ENCODE measurements around the gene NINJ1.

NINJ1 gene

GRCh38 chr9:93134015-93134739 is at the start of gene NINJ1:
NINJ1 (minus strand) TSS chr9:93134251; CDS start chr9:93134217, 34 bp downstream.
- no peak for DNase-seq

GRCh38 chr9:93183131-93183662 is 49.1 kb upstream of the NINJ1 start:
- no peak for DNase-seq

- no peak for DNase-seq
Measured at GRCh38 chr9:93182572-93182971, 48.5 kb upstream of the NINJ1 start.

GRCh38 chr9:93181672-93182435 is 47.8 kb upstream of the NINJ1 start:
- no peak for DNase-seq

- DNase-seq: no peak
Measured at GRCh38 chr9:93180938-93181337, 46.9 kb upstream of the NINJ1 start.

DNA sequence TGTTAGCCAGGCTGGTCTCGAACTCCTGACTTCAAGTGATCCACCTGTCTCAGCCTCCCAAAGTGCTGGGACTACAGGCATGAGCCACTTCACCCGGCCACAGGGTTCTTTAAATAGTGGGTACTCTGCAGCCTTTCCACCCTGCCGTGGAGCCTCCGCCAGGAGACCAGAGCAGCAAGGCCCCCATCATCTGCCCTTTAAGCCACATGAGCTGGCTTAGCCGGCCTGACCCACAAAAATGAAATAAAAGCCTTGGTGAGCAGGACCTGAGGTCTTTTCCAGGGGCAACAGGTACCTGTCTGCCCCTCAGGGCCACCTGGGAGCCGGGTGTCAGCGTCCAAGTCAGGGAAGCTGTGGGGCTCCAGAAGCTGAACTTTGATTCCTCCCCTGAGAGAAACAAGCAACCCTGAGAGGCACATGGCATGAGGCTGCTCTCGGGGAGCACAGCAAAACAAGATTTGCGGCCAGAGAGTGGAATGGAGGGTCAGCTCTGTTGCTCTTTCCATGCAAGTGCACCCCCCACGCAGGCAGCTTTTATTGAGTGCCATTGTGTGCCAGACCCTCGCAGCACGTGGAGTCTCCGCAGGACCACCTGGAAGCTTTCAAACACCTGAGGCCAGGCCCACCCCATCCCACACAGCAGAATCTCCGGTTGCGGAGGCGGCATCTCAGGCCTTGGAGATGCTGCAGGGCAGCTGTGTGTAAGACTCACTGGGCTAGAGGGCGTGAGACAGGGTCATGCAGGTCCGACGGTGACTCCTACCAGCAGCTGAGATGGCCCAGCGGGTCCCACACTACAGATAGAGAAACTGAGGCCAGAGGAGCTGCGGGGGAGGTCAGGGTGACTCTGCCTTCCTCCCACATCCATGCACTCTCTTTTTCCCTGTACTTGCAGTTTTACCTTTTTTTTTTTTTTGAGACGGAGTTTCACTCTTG is 45.1 kb upstream of the NINJ1 start:
- no peak for DNase-seq

DNA sequence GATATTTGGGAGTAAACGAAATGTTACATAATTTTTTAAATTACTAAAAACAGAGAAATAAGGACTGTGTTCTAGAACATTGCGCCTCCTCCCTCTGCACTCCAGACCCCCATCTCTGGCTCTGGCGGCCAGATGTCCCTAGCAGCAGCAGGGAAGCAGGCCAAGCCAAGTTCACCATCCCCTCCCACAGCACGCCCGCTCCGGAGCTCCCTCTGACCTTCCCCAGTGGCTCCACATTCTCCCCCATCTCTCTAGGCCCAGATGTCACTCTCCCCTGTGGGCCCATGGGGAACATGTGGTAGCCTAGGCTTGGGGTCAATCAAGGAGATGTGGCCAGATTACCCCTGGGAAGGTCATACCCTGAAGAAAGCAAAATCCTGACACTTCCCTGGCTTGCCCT is 43.6 kb upstream of the NINJ1 start:
- no peak for DNase-seq

GRCh38 chr9:93174976-93175375 is 40.9 kb upstream of the NINJ1 start:
- no peak for DNase-seq

DNA sequence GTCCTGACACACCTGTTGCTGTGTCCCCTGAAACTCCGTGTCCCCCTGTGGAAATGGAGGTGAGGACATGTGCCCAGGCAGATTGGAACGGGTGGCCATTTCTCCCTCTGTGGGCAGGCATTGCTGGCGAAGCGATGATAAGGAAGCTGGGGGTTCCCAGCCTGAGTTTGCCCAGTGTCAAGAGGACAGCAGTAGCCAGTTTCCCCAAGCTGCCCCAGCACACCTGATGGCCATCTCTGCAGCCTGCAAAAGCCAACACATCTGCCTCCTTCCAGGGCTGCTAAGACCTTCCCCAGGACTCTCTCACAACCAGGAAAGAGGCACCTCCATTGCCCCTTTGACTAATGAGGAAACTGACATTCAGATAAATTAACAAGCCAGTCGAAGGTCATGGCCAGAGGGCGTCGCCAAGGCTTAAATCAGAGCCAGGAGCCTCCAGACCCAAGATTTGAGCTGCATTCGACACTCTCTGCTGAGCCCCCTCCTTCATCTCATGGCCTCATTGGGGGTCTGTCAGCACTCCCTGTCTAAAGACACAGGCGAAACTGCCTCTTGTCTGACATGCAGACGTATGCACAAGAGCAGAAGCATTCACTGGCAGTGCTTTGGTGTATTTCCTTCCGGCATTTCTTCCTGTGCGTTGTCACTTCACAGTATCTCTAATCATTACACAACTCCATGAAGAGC is 39.5 kb upstream of the NINJ1 start:
- no peak for DNase-seq

DNA sequence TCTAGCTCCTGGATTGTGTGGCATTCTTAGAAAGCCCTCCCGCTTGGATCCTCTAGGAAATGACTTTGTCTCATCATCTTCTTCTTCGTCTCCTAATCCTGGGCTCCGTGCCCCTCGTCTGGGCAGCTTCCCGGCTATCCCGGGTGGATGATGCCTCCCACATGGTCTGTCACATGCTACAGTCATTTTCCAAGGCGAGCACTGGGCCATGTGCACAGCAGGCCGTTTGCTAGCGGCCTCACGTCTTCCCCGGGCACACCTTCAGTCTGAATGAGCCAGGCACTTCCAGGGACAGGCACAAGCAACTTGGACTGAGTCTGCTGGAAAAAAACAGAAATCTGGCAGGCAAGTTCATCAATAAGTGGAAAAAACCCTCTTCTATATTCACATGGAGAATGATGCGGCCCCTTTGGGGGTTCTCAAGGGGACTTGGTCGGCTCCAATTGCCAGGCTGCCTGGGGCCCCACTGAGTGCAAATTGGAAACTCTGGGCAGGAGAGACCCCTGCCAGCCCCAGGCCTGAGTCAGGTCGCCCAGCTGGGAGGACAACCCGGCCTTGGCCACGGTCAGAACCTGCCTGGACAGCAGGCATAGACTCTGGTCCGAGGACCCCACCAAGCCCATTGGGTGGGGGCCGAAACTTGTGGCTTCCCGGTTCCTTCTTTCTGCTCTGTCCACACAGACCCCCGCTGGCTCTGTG is 38.8 kb upstream of the NINJ1 start:
- DNase-seq: no peak

DNA sequence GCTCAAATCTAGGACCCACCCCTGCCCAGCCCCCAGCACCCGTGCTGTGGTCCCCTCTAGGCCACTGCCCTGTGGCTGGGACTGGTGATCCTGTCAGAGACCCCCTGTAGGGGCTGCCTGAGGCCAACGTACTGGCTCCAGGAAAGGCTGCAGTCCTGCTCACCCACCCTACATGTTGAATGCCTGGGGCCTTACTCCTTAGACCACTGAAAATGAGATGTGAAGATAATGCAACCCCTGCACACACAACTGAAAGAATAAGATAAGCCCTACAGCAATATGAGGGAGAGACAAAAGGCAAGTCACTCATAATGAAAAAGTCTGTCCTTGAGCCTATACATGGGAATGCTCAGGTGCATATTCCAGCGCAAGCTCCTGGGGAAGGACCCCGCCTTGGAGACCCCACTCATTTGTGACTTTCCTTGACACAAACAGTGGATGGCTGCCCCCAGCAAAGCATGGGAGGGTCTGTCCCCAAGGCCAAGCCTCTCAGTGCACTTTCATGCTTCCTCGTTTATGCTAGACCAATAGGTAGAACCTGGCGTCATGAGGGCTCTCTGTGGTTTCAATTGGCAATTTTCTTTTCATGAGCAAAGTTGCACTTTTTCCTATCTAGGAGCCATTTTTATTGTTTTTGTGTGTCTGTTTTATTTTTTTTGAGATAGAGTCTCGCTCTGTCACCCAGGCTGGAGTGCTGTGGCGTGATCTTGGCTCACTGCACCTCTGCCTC is 37.4 kb upstream of the NINJ1 start:
- no peak for DNase-seq

- no peak for DNase-seq
Measured at GRCh38 chr9:93170571-93170970, 36.5 kb upstream of the NINJ1 start.

DNA sequence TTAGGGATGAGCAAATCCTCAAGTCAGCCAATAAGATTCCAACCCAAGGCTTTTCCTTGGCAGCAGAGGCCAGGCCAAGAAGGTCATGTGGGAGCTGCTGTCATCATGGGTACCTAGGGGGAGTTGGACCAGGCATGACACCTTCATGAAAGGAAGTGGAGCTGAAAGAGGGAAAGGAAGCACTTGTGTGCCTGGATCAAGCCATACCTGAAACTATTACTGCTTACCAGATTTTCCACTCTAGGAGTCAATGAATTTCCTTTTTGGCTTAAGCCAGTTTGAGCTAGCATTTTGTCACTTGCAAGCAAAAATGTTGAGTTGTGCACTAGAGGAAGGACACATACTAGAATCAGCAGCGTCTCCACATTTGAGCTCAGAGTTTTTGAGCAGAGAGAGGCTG is 35.4 kb upstream of the NINJ1 start:
- no peak for DNase-seq

GRCh38 chr9:93168581-93168980 is 34.5 kb upstream of the NINJ1 start:
- DNase-seq: no peak

DNA sequence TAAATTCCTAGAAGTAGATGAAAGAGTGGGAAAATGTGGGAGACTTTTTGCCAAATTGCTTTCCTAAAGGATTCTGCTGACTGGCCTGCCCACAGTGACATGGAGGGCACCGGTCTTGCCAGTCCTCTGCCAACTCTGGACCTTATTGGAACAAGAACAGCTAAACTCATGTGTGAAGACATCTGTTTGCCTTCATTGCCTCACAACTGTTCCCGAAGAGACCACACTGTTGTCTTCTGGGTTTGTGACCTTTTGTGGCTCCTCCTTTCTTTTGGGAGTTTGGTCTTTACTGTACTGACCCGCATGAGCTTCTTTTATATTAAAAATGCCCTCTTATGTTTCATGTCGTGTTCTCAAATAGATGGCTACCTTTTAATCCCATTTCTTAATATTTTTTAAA is 33.8 kb upstream of the NINJ1 start:
- no peak for DNase-seq

DNA sequence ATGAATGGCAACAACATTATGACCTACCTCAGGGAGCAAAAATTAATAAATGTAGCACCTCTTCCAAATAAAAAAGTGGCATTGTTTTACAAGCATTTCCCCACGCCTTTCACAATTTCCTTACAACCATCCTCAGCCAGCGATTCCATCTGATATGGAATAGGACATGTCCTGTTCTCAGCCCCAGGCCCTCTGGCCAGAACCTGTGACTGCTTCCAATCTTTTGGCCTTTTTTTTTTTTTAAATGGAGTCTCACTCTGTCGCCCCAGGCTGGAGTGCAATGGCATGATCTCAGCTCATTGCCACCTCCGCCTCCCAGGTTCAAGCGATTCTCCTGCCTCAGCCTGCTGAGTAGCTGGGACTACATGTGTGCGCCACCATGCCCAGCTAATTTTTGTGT is 33.1 kb upstream of the NINJ1 start:
- DNase-seq: no peak

GRCh38 chr9:93166699-93167098 is 32.6 kb upstream of the NINJ1 start:
- DNase-seq: no peak

- no peak for DNase-seq
Measured at GRCh38 chr9:93164085-93164484, 30.0 kb upstream of the NINJ1 start.

DNA sequence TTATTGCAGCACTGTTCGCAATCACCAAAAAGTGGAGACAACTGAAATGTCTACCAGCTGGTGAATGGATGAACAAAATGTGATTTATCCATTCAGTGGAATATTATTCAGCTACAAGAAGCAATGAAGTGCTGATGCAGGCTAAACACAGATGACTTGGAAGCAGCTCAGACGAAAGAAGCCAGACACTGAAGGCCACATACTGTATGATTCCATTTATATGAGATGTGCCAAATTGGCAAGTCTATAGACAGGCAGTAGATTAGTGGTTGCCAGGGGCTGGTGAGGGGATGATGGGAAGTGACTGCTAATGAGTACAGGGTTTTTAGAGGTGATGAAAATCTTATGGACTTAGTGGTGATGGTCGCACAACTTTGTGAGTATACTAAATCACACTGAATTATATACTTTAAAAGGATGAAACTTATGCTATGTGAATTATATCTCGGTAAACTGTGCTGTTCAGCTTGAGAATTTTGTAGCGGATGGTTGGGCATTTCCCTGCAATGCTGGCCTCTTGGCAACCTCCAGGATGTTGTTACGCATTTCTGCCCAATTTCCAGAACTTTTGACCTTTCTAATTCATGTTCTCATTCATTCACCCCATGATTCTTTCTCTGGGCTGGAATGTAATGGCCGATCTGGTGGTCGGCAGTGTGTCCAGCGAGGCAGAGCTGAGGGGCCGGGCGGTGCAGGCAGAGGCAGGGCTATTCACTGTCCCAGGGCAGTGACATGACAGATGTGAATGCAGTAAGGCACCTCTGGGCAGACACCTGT is 27.9 kb upstream of the NINJ1 start:
- no peak for DNase-seq

Data from DMS79 (cell line).